ENCODE data around the gene POLR3GL. TPM values are rescaled to one million over a fixed set of nuclear protein-coding genes. Genes with fewer than 3 reads are reported as not detected.
"Not testable (repeated sequence)": the region's sequence is repeated elsewhere in the genome, so short reads cannot be mapped to it uniquely, and the experiment has no call there.

POLR3GL gene
- 10 to 100 TPM; 22.8 to 23.8 TPM for total RNA-seq
- long read RNA-seq, donor 1, transcript POLR3GL-202 (8 exons, 1,165 nt), result major isoform, 8 of 12 reads
- long read RNA-seq, donor 1, partial matches to known transcripts, result 3 of 12 reads
- long read RNA-seq, donor 1, other reads (novel, unspliced or antisense), result 1 of 12 reads
- long read RNA-seq, donor 2, transcript POLR3GL-202 (8 exons, 1,165 nt), result major isoform, 29 of 46 reads
- long read RNA-seq, donor 2, partial matches to known transcripts, result 5 of 46 reads
- long read RNA-seq, donor 2, other reads (novel, unspliced or antisense), result 10 of 46 reads

DNA sequence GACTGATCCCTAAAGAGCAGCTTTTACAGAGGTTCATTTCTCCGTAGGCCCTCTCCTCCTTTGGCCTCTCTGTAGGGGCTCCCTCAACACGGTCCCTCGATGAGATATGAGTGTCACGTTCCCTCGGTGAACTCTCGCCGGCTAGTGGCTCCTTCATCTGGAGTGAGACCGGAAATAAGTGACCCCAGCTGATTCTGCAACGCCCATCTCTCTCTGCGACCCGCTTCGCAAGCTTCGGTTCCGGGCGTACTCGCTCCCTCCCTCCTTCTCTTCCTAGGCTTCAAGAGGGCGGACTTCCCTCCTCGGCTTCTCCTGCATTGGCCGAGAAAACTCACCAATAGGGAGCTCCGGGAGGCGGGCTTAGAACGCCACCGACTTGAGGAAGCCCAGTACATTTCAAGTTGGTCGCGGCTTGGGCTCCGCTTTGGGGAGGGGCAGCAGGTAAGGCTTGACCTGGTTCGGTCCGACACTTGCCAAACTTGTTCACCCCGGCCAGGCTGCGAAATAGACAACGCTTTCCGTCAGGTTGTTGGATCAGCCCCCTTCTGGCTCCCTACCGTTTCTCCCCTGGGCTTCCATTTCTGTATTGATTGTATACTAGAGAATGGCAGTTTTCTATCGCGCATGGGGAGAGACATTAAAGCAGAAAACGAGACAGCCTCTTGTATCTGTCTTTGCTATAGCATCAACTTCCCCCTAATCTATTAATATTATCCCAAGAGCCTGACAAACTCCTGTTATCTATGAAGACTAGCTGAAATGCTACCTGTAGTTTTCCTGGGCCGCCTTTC, at the start of gene POLR3GL, which contains the start of gene ANKRD34A:
TSS of gene POLR3GL (plus strand) at position 363 of the 791 bp plus-strand sequence. CDS start 10,176 bp downstream, outside the sequence.
TSS of gene ANKRD34A (minus strand) at position 248 of the 791 bp plus-strand sequence. CDS start 2,816 bp downstream, outside the sequence.
- intact Hi-C loops (cut with DNase I), result loop anchor here in 1 of 2 donors (5.0 kb wide), 1 partner anchor 47 kb away; the partner anchor contains the start of gene PEX11B
- peak; percentile 97 for DNase-seq (ENCODE audit: low spot score)

DNA sequence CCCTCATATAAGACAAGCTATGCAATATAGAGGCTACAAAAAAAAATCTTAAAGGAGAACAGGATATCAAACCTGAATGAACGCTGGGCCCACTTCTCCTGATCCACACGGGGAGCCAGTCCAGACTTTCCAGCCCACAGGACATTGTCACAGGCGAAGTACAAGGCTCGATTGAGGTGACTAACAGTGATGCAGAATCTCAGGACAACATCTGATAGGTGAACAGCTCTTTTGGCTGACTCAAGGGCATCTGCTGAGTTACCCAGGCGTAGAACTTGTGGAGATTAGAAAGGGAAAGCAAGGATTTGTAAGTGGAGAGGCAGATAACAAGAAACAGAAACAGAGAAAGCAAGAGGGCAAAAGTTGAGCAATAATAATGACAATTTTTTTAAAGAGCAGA, 47.7 kb upstream of the POLR3GL start:
- intact Hi-C loops (cut with DNase I), result loop anchor here in 1 of 2 donors (5.0 to 10.0 kb wide), 2 partner anchors 46 to 62 kb away; partner anchors contain the start of genes ANKRD34A, PIAS3 and POLR3GL
- DNase-seq (ENCODE audit: low spot score), result no peak

- intact Hi-C loops (cut with DNase I), result loop anchor here in 1 of 2 donors (5.0 to 10.0 kb wide), 2 partner anchors 45 to 63 kb away; partner anchors contain the start of genes ANKRD34A, PIAS3 and POLR3GL
- DNase-seq (ENCODE audit: low spot score), result no peak
Observed at GRCh38 chr1:145917595-145917994, 46.9 kb upstream of the POLR3GL start.

DNA sequence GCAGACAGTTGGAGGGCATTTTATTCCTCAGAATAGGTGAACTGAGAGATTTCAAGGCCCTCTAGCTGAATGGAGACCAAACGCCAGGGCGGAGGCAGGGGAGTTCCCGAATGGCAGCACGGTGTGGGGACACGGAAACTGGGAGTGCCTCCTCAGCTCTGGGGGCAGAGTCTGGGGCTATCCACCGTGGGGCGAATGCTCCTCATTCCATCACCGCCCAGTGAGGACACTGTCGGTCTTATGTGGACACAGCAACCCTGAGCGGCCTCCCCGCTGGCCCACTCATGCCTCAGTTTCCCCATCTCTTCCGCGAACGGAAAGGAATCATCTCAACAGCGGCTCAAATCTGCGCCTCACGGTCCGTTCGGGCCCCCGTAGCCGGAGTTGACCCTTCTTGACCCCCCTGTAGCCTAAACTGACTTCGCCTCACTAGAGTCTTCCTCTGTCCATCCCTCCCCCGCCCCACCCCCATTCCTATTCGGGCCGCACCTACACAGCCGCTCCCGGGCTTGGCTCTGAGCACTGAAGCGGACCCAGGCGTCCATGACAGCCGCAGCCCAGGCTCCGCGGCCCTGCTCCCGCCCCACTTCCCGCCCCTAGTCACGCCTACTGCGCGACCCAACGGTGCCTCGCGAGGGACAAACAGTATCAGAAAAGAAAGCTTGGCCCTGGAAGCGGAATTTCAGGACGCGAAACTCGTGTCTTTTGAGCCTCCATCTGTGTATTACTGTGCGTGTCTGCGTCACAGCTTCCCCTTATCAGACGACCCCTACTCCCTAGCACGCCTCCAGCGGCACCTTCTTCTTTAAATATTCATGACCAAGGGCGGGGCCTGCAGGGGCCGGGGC, 46.1 kb upstream of the POLR3GL start, which contains the start of gene PEX11B:
TSS of gene PEX11B (minus strand) at position 574 of the 848 bp plus-strand sequence. CDS start at position 545, 29 bp downstream.
- intact Hi-C loops (cut with DNase I), result loop anchor here in 1 of 2 donors (5.0 to 10.0 kb wide), 2 partner anchors 44 to 64 kb away; partner anchors contain the start of genes ANKRD34A, PIAS3 and POLR3GL
- DNase-seq (ENCODE audit: low spot score), result peak; percentile 96

- intact Hi-C loops (cut with DNase I), result loop anchor here in 1 of 2 donors (5.0 to 10.0 kb wide), 2 partner anchors 43 to 64 kb away; partner anchors contain the start of genes ANKRD34A, PIAS3 and POLR3GL
- peak; percentile 86 for DNase-seq (ENCODE audit: low spot score)
Observed at GRCh38 chr1:145918992-145919939, 45.2 kb upstream of the POLR3GL start.

- intact Hi-C loops (cut with DNase I); DNase-seq (ENCODE audit: low spot score): not testable (repeated sequence)
Observed at GRCh38 chr1:145920297-145920696, 44.2 kb upstream of the POLR3GL start.

DNA sequence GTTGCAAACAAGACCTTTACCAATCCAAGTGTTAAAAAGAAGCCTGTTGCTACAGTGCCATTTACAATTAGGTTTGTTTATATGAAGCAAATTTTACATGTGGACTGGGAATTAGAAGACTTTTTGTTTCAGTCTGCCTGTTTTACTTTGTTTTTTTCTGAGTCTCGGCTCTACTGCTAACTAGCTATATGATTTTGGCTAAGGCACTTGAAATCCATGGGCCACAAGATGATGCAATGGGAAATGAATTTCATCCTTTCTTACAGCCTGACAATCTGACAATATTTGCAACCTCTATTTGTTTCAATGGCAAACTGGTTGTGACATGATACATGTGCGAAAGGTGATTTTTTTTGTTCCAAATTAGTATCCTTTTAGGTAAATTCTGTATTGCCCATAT, 42.2 kb upstream of the POLR3GL start:
- intact Hi-C loops (cut with DNase I), result no loop called here

DNA sequence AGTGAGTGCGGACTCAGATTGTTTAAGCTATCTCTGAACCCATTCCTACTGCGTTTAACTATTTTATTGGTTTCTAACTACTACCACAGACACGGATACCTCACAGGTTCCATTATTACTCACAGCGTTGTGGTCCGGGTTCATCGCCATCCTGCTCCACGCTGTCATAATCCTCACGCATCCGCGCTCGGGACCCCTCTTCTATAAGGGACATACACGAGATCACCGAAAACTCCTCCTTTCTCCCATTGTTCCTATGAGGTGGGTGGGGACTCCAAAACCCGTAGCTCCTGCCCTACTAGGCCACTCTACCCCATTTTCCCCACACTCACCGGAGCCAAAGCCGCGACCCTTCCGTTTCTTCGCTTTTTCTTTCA, 37.8 kb upstream of the POLR3GL start:
- DNase-seq (ENCODE audit: low spot score), result no peak
- intact Hi-C loops (cut with DNase I), result no loop called here

More for the DNA sequence above, 42.2 kb upstream of the POLR3GL start:
- DNase-seq (ENCODE audit: low spot score), result no peak

DNA sequence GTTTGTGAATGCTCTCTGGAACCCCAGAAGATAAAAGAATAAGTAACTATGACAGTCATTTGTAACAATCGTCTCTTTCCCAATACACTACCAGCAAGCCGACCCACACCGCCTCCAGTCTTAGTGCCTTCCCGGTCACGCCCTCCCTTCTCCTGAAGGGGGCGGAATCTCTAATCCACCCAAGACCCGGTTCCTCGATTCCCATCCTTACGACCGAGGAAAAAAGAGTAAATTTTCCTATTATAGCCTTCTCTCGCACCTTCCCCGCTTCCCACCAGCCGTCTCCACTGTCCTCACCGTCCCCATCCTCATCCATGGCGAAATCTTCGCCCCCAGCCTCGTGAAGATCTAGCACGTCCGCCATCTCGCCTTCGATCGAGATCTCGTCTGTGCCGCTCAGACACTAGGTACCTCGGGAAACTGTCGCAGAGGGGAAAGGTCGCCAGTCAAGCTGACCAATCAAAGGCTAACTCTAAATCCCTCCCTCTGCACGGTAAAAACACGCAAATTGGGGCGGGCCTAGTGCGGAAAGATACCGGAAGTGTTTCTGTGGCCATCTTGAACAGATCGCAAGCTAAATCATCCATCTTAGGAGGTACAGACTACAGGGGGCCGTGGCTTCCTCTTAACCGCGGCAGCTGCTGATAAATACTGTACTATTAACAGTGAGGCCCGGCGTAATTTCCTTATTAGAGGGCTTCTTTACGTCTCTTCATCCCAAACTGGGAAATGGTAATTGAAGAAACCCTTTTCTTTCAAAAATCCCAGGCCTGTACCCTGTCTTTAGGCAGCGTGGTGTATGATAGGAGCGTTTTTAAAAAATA, 37.2 kb upstream of the POLR3GL start, which contains the start of gene RBM8A:
TSS of gene RBM8A (minus strand) at position 422 of the 824 bp plus-strand sequence. CDS start at position 364, 58 bp downstream.
- intact Hi-C loops (cut with DNase I), result no loop called here
- DNase-seq (ENCODE audit: low spot score), result peak; percentile 97

DNA sequence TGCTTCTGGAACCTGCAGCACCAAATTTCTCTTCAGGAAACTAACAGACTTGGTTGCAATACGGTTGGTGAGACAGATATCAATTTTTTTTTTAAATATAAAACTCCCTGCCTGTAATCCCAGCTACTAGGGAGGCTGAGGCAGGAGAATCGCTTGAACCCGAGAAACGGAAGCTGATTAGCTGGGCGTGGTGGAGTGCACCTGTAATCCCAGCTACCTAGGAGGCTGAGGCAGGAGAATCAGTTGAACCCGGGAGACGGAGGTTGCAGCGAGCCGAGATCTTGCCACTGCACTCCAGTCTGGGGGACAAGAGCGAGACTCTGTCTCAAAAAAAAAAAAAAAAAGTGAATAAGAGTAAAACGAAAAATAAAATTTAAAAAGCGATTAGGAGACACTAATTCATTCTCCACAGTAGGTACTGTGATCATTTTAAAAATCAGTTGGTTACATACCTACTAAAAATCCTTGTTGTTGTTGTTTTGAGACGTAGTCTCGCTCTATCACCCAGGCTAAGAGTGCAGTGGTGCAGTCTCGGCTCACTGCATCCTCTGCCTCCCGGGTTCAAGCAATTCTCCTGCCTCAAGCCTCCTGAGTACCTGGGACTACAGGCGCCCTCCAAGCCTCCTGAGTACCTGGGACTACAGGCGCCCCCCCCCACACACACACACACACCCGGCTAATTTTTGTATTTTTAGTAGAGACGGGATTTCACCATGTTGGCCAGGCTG, 36.4 kb upstream of the POLR3GL start:
- no peak for DNase-seq (ENCODE audit: low spot score)
- intact Hi-C loops (cut with DNase I), result no loop called here

GRCh38 chr1:145932522-145933009, 31.9 kb upstream of the POLR3GL start:
- not testable (repeated sequence) for DNase-seq (ENCODE audit: low spot score)

GRCh38 chr1:145935708-145936107, 28.8 kb upstream of the POLR3GL start:
- intact Hi-C loops (cut with DNase I), result no loop called here
- no peak for DNase-seq (ENCODE audit: low spot score)

More at GRCh38 chr1:145932522-145933009, 31.9 kb upstream of the POLR3GL start:
- intact Hi-C loops (cut with DNase I), result not testable (repeated sequence)

- no peak for DNase-seq (ENCODE audit: low spot score)
- intact Hi-C loops (cut with DNase I), result no loop called here
Observed at GRCh38 chr1:145936247-145936646, 28.2 kb upstream of the POLR3GL start.

GRCh38 chr1:145937436-145937835, 27.1 kb upstream of the POLR3GL start:
- DNase-seq (ENCODE audit: low spot score), result no peak
- intact Hi-C loops (cut with DNase I), result no loop called here

GRCh38 chr1:145942405-145942804, 22.1 kb upstream of the POLR3GL start:
- DNase-seq (ENCODE audit: low spot score), result no peak
- intact Hi-C loops (cut with DNase I), result no loop called here

DNA sequence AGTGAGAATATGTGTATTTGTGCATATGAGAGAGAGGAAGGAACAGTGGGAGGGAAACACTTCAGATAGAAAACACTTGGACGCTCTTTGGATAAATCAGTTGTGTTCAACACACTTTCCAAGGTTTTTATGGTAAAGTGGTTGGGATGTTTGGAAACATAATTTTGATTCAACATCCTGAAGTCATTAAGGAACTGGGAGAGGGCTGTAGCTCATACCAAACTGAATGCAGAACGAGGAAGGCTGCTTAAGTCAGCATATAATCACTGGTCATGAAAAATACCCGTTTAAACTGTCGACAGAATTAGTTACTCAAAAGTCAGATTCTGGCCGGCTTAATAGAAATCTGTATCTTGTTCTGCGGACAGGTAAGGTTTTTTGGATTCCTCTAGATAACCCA, 21.6 kb upstream of the POLR3GL start:
- DNase-seq (ENCODE audit: low spot score), result no peak
- intact Hi-C loops (cut with DNase I), result no loop called here

Measured in posterior vena cava (tissue), 2 donors.